HG02610 (cell line): ENCODE measurements around the gene ALDH3B1.

Experiments
- ATAC-seq: cut with Tn5 transposase; IDR thresholded peaks from one replicate; pipeline ENCODE4 v1.9.1; 2021; ENCODE audit warnings: mild to moderate bottlenecking, moderate library complexity; ENCODE audit not compliant: unreplicated experiment

Gene ALDH3B1

DNA sequence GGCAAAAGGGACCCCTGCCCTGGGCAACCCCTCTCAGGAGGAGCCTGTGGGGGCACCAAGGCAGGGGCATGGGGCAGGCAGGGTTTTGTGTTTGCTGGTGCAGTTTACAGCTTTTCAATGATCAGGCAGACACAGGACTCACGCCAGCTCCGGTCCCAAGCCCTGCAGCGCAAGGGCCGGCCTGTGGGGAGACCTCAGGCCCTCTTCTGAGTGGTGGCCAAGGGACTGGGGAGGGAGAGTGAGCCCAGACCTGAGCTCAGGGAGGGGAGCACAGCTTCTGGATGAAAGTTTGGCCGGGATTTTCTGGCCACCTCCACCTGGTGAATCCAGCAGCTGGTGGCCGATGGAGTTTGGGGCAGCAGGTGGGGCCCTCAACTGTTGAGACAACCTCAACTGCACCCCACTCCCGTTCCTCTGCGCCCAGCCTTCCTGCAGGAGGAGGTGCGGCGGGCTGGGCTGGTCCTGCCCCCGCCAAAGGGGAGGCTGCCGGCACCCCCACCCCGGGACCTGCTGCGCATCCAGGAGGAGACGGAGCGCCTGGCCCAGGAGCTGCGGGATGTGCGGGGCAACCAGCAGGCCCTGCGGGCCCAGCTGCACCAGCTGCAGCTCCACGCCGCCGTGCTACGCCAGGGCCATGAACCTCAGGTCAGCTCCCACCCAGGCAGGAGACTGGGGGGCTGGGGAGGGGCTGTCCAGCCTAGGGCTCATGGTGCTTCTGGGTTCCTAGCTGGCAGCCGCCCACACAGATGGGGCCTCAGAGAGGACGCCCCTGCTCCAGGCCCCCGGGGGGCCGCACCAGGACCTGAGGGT is 32.3 kb downstream of the ALDH3B1 start:
- ATAC-seq = no peak

DNA sequence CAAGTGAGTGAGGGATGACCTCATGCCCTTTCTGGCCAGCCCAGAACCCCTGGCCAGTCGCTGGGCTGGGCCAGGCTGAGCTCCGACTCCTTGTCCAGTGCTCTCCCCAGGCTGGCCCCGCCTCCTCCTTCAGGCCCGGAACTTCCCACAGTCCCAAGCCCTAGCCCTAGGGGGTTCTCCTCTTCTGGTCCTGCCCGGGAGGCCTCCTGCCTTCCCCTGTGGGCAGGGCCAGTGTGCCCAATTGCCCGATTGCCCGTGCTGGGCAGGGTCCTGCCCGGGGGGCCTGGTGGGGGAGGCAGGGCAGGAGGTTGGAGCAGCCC is 32.9 kb downstream of the ALDH3B1 start:
- ATAC-seq = no peak

DNA sequence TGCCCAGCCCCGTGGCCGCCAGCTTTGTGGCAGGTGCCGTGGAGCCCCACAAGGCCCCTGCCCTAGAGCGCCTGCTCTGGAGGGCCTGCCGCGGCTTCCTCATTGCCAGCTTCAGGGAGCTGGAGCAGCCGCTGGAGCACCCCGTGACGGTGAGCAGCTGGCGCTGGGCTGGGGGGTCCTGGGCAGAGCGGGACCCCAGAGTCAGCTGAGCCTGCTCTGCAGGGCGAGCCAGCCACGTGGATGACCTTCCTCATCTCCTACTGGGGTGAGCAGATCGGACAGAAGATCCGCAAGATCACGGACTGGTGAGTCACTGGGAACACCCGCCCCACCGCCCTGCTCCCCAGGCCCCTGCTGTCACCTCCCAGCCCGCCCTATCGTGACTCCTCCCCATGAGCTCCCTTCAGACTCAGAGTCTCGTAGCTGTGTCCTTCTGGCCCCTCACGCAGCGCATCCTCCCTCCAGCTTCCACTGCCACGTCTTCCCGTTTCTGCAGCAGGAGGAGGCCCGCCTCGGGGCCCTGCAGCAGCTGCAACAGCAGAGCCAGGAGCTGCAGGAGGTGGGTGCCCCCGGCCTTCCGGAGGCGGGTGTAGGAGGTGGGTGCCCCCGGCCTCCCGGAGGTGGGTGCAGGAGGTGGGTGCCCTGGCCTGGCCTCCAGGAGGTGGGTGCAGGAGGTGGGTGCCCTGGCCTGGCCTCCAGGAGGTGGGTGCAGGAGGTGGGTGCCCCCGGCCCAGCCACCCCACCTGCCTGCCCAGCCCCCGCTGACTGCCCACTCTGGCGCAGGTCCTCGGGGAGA is 33.4 kb downstream of the ALDH3B1 start:
- ATAC-seq = no peak

DNA sequence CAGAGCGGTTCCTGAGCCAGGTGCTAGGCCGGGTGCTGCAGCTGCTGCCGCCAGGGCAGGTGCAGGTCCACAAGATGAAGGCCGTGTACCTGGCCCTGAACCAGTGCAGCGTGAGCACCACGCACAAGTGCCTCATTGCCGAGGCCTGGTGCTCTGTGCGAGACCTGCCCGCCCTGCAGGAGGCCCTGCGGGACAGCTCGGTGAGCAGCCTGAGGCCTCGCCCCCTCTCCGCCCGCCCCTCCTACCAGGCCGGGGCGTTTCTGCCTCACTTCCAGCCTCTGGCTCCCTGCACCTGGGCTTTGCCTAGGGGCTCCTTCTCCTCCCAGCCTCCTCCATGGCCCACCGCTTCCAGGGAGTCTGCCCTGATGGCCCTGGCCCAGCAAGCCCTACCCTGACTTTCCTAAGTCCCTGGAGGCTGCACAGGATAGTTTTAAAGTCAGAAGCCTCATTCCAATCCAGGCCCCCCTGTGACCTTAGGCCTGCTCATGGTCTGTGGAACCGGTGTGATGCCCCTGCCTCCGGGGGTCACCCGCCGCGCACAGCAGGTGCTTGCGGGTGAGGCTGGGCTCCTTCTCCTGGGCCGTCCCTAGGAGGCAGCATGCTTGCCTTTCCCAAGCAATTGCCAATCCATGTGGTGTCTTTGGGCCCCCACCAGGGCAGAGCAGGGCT is 34.2 kb downstream of the ALDH3B1 start:
- no peak for ATAC-seq

DNA sequence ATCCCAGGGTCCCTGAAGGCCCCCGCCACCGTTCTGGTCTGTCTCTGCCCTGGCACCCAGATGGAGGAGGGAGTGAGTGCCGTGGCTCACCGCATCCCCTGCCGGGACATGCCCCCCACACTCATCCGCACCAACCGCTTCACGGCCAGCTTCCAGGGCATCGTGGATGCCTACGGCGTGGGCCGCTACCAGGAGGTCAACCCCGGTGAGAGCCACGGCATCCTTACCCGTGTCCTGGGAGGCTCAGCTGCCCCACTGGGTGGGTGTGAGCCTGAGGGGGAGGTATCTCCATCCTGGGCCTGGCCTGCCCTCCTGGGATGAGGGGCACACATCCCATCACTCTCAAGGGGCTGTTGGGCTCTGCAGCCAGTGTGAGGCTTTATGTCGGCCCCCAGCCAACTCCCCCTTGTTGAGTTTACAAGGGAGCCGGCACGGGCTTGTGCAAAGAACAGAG is 34.8 kb downstream of the ALDH3B1 start:
- ATAC-seq = no peak

DNA sequence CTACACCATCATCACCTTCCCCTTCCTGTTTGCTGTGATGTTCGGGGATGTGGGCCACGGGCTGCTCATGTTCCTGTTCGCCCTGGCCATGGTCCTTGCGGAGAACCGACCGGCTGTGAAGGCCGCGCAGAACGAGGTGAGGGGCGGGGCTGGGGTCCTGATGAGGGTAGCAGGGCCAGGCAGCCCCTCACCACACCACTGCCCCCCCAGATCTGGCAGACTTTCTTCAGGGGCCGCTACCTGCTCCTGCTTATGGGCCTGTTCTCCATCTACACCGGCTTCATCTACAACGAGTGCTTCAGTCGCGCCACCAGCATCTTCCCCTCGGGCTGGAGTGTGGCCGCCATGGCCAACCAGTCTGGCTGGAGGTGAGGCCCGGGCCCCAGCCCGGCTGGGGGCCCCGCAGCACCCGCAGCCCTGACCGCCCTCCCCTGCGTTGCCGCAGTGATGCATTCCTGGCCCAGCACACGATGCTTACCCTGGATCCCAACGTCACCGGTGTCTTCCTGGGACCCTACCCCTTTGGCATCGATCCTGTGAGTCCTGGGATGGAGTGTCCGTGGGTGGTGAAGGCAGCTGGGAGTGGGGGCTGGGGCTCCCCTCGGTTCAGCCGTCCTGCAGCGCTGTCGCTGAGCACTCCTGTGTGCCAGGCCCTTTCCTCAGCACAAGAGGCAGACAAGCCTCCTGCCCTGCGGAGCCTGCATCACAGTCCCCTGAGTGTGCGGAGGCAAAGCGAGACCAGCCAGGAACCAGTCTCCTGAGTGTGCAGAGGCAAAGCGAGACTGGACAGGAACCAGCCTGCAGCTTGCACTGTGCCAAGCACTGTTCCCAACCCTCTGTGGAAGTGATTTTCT is 37.5 kb downstream of the ALDH3B1 start:
- no peak for ATAC-seq

DNA sequence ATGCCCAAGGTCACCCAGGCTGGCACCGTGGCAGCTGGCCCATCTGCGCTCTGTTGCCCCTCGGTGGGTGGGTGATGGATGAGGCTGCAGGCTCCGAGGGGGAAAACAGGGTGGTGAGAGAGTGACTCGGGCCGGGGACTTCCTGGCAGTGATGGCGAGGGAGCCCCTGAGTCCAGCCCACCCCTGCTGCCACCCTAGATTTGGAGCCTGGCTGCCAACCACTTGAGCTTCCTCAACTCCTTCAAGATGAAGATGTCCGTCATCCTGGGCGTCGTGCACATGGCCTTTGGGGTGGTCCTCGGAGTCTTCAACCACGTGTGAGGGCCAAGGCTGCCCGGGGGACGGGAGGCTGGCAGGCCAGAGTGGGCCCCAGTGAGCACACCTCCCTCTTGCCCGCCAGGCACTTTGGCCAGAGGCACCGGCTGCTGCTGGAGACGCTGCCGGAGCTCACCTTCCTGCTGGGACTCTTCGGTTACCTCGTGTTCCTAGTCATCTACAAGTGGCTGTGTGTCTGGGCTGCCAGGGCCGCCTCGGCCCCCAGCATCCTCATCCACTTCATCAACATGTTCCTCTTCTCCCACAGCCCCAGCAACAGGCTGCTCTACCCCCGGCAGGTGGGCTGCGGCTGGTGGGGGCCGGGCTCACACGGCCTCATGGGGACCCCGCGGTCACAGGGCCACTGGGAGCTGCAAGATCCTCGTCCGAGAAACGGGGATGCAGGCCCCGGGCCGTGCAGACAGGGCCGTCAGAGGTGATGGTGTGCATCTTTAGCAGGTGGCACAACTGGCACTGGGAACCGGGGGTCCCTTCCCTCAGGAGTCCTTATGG is 38.8 kb downstream of the ALDH3B1 start:
- no peak for ATAC-seq

DNA sequence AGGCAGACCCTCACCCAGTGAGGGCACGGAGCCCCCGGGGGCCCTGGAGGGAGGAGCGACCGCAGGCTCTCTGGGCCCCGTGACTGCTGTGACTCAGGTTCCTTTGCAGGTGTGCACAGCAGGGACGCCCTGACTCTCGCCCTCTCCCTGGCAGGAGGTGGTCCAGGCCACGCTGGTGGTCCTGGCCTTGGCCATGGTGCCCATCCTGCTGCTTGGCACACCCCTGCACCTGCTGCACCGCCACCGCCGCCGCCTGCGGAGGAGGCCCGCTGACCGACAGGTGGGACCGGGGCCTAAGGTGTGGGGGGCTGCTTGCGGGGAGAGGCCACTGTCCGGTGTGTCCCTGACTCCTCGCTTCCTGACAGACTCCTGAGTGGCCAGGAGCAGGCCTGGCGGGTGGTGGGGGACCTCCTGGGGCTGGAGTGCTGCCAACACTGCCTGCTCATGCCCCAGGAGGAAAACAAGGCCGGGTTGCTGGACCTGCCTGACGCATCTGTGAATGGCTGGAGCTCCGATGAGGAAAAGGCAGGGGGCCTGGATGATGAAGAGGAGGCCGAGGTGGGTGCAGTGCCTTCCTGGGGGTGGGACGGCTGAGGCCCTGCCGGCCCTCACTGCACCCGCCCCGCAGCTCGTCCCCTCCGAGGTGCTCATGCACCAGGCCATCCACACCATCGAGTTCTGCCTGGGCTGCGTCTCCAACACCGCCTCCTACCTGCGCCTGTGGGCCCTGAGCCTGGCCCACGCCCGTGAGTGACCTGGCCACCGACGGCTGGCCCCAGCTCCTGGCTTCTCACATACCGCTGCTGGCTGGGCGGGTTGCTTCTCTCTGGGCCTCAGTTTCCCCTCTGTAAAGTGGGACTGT is 39.6 kb downstream of the ALDH3B1 start:
- ATAC-seq = no peak

DNA sequence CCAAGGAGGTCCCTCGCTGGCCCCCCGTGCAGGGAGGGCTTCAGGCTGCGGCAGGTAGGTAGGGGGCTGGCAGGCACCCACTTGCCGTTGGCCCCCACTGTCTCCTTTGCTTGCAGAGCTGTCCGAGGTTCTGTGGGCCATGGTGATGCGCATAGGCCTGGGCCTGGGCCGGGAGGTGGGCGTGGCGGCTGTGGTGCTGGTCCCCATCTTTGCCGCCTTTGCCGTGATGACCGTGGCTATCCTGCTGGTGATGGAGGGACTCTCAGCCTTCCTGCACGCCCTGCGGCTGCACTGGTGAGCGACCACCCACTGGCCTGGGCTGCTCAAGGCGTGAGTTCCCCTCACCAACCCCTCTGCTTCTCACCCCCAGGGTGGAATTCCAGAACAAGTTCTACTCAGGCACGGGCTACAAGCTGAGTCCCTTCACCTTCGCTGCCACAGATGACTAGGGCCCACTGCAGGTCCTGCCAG is 40.3 kb downstream of the ALDH3B1 start:
- no peak for ATAC-seq

DNA sequence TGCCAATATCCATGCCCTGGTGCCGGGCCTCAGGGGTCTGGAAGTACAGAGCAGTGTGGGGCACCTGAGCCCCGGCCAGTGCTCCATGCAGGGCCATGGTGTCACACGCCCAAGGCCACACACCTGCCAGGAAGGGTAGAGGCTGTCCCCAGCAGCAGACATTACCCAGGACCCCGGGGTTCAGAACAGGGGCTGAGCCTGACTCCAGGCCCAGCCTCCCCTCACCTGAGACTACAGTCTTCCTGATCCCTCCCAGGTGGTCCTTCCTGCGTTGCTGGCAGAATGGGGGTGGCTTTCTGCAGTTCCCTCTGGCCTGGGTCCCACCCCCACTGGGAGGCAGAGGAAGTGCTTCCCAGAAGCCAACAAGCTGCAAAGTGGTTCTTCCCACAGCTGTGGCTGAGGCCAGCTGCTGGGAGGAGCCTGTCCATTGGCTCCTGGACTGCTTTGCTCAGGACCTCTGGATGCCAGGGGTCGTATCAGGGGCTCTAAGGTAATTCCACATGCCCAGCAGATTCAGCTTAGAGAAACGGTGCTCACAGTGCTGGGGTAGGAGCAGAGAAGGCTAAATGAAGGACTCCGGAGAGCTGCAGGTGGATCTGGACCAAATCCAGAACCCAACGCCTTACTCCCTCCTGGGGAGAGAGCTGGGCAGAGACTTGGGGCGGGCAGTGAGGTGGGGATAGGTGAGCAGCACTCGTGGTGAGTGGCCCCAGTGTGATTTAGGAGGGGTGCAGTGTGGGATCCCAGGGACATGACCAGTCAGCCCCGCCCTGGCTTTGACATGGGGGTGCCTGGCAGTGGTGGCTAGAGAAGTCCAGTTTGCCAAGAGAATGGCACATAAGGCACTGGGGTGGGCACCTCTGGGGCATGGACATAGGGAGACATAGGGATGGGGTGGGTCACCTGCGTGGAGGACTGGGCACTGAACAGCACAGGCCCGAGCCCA is 41.3 kb downstream of the ALDH3B1 start:
- ATAC-seq = no peak

DNA sequence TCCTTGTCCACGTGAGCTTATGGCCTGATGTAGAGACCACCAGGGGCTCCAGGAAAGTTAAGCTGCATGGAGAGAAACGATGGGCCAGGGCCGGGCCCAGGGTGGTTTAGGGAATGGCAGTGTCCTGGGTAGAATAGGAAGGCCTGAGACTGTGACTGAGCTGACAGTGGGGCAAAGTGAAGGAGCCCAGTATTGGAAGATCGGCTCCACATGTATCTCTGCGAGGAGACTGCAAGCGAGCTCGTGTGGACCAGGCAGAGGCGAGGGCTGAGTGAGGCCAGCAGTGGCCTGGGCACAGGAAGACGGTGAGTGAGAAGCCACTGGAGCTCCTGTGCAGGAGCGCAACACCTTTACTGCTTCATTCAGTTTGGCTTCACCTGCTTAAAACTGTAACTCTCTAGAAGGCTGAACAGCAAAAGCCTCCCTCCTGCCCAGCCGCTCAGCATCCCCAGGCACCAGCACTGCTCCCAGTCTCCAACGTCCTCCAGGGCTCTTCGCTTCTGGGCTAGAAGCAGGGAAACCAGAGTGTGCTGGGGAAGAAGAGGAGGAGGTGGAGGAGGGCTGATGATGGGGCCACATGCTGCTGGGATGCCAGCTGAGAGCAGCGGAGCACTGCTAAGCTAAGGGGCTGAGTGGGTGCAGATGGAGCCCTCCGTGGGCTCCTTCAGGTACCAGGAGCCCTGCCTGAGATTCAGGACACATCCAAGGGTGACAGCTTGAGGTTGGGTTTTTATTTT is 42.2 kb downstream of the ALDH3B1 start:
- no peak for ATAC-seq

DNA sequence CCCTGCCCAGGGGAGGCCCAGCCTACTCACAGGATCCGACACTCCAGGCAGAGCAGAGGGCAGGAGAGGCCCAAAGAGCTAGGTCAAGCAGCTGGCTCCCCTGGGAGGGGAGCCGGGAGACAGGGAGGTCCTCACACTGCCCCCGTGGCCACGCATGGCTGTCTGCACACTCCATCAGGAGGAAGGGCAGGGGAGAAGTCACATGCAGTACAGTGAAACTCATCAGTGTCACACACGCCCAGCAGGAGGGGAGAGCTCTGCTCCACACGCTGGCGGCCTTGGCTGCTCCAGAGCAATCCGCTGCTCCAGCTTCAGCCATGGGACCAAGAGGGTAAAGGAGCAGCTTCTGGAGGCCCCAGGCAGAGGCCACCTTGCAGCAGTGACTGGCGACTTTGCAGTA is 43.0 kb downstream of the ALDH3B1 start:
- ATAC-seq = no peak

DNA sequence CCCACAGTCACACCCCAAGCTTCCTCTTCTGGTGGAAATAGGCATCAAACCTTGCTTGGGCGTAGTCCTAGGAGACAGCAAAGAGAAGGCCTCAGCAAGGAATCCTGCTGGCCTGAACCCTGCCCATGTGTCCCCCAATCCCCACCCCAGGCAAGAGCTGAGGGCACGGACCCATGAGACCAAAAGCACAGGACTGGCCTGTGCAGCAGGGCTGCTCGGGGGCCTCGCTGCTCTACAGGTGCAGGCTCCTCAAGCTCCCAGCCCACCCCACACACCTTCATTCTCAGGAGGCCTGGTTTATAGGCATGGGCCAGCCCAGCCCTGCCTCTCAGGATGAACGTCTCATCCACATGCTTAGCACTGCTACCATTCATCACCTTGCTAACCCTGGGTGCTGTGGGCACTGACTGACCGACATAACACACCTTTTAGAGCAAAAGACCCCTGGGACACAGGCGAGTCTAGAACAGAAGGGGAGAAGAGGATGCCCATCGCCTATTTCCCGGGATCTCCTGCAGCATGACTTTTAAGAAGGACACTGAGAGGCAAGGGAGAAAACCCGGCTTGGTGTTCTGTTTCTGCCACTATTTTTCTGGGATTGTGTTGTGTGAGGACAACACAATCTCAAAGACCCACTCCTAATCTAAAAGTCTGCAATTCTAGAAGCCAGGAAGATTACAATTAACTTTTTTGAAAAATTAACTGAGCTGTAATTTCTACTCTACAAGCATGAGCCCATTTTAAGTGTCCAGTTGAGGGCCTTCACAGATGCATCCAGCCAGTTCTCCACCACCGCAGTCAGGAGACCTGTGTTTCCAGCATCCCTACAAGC is 44.1 kb downstream of the ALDH3B1 start:
- no peak for ATAC-seq

DNA sequence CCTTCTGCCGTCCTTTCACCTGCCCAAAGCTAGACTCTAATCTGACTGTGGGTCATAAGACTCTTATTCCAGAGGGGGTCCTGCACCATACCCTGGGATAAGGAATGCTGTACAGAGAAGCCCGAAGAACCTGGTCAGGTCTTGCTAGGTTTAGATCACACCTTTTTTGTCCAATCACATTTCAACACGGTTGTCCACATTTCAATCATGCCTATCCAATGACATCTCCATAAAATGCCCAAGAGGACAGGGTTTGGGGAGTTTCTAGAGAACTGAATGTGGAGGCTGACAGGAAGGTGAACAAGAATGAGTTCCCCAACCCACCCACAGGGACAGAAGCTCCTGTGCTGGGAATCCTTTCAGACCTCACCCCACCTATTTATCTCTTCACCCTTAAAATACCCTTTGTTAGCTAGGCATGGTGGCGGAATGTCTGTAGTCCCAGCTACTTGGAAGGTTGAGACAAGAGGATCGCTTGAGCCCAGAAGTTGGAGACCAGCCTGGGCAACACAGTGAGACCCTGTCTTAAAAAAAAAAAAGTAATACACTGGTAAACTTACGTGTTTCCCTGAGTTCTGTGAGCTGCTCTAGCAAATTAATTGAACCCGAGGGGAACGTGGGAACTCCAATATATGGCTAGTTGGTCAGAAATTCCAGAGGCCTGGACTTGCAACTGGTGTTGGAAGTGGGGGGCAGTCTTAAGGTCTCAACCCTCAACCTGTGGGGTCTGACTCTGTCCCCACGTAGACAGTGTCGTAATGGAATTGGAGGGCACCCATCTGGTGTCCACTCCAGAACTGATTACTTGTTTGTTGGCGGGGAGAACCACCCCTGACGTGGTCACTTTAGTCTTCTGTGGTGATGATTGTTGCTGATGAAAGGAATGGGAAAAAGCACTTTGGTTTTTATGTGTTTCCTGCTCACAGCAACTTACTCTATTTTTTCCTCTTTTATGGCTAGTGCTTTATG is 46.5 kb downstream of the ALDH3B1 start:
- no peak for ATAC-seq

DNA sequence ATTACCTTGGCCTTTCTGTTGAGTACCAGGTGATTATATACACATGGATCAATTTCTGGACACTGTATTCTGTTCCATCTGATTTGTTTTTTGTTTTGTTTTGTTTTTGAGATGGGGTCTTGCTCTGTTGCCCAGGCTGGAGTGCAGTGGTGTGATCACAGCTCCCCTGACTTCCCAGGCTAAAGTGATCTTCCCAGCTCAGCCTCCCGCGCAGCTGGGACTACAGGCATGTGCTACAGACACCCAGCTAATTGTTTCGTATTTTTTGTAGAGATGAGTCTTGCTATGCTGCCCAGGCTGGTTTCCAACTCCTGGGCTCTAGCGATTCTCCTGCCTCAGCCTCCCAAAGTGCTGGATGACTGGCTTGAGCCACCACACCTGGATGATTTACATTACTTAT is 47.7 kb downstream of the ALDH3B1 start:
- no peak for ATAC-seq
